M059J (cell line): ENCODE measurements around the gene SCRN1. TPM values are rescaled to one million over a fixed set of nuclear protein-coding genes. Genes with fewer than 3 reads are reported as not detected.
A peak's percentile ranks its signal among the peaks of the same experiment; 100 is the strongest.

ENCODE experiments used
- DNase-seq: peaks from one replicate; pipeline ENCODE4 v3.0.0-alpha.2; 2012; ENCODE audit warnings: low read depth
- total RNA-seq: library from RNA; depleted of rRNA; stranded (reverse); fragments of >200 nt; shearing (Covaris generic); gene quantifications from 2 replicates; pipeline ENCODE4 v1.2.3, GENCODE V29; 2014

The SCRN1 gene
- total RNA-seq, 1 experiment from 2014 or later, result 109 TPM

DNA sequence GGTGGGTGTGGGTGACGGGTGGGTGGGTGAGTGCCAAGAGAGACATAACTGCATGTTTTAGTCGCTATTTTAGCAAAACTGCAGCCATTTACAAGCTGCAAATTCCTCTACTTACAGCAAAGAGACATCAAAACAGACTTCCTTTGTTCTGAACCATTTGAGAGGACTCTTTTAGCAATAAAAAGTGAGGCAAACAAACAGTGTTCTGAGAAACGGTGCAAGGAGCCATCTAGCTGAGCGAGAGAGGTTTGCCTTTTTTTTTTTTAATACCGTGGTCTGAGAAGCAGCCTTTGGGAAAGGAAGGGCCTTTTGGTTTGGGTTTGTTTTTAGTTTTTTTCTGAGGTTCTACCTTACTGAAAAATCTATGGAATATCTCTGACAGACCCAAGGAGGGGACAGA is 62.9 kb downstream of the SCRN1 start:
- no peak for DNase-seq

- no peak for DNase-seq
These were observed 63.4 kb downstream of the SCRN1 start for GRCh38 chr7:29926216-29926615.

GRCh38 chr7:29924684-29925083 is 64.9 kb downstream of the SCRN1 start:
- no peak for DNase-seq

DNA sequence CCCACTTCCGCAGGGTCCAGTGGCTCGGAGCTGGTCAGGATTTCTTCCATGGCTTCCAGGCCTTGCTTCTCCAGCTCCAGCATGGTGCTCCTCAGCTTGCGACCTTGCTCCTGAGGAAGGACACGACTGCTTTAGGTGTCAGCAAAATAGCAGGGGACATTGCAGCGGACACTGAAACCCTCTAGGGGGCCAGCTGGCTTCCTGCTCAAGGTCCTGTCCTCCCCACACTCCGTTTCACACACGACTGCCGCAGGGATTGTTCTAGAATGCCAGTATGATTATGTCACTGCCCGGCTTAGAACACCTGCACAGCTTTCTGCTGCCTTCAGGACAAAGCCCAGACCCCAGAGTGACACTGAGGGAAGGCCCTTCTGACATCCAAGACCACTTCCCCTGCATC is 65.6 kb downstream of the SCRN1 start:
- DNase-seq, result no peak

DNA sequence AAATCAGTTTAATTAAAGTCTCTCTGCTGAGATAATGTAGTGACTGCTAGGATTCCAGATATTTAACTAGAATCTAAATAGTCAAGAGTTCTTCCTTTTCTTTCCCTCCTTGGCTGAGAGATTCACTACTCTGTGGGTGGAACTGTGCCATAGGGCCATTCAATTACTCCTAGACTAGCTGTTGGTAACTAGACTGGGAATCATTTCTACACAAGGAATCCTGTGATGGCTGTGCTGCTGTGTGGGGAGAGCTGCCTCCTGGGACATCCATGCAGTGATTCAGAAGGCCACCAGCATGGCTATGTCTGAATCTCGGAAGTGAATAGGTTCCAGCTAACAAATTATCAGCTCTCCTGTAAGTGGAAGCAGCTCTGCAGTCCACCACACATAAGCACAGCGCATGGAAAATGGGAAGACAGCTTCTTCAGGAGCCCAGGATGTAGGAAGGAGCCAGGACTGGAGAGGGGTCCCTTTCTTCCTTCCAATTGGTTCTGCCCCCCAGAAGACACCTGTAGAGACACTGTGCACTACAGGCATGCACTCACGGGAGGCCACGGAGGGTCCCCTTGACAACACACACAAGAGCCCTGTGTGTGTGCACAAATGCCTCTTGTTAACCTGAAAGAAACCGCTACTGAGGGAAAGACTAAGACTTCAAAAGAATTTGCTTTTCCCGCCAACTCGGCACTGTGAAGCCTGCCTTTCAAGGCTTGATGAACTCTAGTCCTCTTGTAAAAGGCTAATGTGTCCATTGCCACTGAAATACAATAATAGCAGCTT is 66.5 kb downstream of the SCRN1 start:
- DNase-seq, result no peak

- DNase-seq, result peak; percentile 57
These were observed 68.1 kb downstream of the SCRN1 start for GRCh38 chr7:29921404-29922010.

DNA sequence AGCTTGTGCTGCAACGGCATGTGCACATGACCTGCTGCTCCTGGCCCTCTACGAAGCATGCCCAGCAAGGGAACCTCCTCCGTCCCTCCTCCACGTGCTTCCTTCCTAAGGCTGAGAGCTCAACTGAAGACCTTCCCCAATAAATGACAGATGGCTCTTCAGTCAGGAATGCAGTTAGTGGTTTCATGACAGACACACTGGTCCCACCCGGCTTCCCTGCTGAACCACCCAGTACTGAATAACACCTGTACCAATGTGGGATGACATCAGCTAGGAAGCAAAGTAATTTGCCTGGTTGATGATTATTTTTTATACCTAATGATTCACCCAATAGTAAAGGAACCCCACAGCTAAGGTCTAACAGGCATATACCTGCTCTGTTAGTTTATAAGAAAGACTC is 69.1 kb downstream of the SCRN1 start:
- DNase-seq, result no peak

DNA sequence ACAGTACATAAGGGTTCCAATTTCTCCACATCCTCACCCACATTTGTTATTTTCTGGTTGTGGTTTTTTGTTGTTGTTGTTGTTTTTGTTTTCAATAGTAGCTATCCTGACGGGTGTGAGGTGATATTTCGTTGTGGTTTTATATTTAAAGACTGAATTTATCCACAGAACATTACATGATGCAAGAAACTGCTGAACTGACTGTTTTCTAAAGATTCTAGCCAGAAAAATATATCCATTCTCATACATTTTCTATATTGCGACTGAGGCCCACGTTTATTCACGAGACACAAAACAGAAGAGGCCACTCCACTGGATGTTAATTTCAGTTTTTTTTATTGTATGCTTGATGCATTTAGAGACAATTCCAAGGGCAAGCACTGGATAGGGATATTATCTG is 69.8 kb downstream of the SCRN1 start:
- DNase-seq, result no peak

- DNase-seq, result no peak
These were observed 70.8 kb downstream of the SCRN1 start for GRCh38 chr7:29918850-29919249.

DNA sequence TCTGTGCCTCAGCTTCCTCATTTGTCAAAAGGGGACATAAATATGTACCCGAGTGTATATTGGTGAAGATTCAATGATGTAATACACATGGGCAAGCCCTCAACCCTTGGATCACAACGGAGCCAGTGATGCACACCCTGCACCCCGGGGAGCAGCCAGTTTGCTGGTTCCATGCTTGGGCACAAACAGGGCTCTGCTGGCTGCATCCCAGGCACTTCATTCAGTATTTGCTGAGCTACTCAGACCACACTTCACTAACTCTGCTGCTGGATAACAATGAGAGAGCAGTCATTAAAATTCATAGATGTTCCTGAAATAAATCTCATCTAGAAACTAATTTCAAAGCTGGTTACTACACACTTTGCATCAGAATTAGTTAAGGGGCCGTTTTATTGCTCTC is 72.0 kb downstream of the SCRN1 start:
- DNase-seq, result no peak

GRCh38 chr7:29915481-29916215 is 74.0 kb downstream of the SCRN1 start:
- peak; percentile 18 for DNase-seq

- no peak for DNase-seq
These were observed 75.4 kb downstream of the SCRN1 start for GRCh38 chr7:29914180-29914579.

GRCh38 chr7:29906200-29907022 is 83.2 kb downstream of the SCRN1 start:
- no peak for DNase-seq

GRCh38 chr7:29900745-29901144 is 88.9 kb downstream of the SCRN1 start:
- DNase-seq, result no peak

- DNase-seq, result peak; percentile 33
These were observed 91.3 kb downstream of the SCRN1 start for GRCh38 chr7:29898301-29898700.

GRCh38 chr7:29896685-29897411 is 92.8 kb downstream of the SCRN1 start:
- DNase-seq, result peak; percentile 54

- DNase-seq, result no peak
These were observed 94.0 kb downstream of the SCRN1 start for GRCh38 chr7:29895559-29895958.

DNA sequence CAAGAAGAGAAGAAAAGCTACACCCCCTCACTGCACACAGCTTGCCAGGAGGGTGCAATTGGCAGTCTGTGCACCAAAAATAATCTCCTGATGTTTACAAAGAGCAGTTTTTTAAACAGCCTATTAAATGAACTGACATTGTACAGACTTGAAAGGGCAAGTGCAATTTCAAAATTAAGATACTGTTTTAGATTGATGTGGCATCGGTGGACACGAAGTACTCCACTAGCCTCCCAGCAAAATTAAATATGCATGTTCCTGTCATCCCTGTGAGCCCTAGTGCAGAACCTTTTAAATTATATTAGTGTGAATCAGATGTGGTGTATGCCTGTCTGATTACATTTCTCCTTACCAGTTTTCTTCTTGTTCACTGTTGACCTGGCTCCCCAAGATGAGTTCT is 95.3 kb downstream of the SCRN1 start:
- no peak for DNase-seq

- DNase-seq, result no peak
These were observed 96.1 kb downstream of the SCRN1 start for GRCh38 chr7:29893351-29893965.

DNA sequence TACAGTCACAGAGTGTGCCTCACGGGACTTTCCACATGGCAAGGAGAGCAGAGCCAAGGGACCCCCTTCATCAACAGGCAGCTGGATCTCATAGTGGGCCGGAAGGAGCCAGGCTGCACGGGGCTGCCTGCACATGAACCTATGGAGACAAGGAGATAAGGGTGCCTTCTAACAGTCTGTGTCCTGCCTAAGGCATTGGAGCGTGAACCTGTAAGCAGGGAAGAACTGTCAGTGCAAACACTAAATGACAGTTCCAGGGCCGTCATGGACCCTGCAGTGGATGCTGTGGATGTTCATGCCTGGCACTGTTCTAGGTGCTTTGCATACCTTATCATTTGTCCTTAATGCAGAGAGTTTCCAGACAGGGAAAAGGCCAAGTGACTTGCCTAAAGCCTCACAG is 97.4 kb downstream of the SCRN1 start:
- no peak for DNase-seq

DNA sequence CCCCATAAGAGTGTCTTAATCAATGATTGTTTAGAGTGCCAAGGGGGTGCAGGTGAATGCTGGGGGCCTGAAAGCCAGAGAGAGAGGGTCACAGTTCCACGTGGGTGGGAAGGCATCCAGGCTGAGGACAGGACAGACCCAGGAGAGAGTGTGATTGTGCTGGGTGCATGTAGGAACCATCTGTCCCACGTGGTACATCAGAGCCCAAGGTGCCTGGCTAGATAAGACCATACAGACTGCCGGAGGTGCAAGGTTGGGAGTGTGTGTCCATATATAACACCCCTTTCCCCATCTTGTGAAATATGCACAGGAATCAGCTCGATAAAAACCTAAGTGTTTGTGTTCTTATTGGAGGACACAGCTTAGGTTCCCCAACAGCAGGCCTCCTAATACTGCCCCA is 97.8 kb downstream of the SCRN1 start:
- no peak for DNase-seq
